Neural crest cell (in vitro differentiated cells): ENCODE measurements around the gene SRP72. TPM values are rescaled to one million over a fixed set of nuclear protein-coding genes. Genes with fewer than 3 reads are reported as not detected.
A peak's percentile ranks its signal among the peaks of the same experiment; 100 is the strongest.
"Not testable (repeated sequence)": the region's sequence is repeated elsewhere in the genome, so short reads cannot be mapped to it uniquely, and the experiment has no call there.

Experiments
- DNase-seq: peaks from one replicate; pipeline ENCODE4 v3.0.0; 2021; ENCODE audit warnings: low read depth, mixed read lengths, low spot score
- H3K27ac Mint-ChIP-seq: one replicate; pipeline ENCODE4 v1.8.0; 2021; ENCODE audit warnings: mild to moderate bottlenecking, mixed read lengths; ENCODE audit not compliant: unreplicated experiment
- H3K27me3 Mint-ChIP-seq: 2 replicates; pipeline ENCODE4 v1.8.0; 2021; ENCODE audit warnings: low read depth, mild to moderate bottlenecking, mixed read lengths
- H3K36me3 Mint-ChIP-seq: 2 replicates; pipeline ENCODE4 v1.8.0; 2021; ENCODE audit warnings: low read depth, mild to moderate bottlenecking, mixed read lengths
- H3K4me1 Mint-ChIP-seq: 2 replicates; pipeline ENCODE4 v1.8.0; 2021; ENCODE audit warnings: mixed read lengths
- H3K4me3 Mint-ChIP-seq: one replicate; pipeline ENCODE4 v1.8.0; 2021; ENCODE audit warnings: mild to moderate bottlenecking, mixed read lengths
- H3K9me3 Mint-ChIP-seq: 2 replicates; pipeline ENCODE4 v1.8.0; 2021; ENCODE audit warnings: mixed read lengths
- CTCF ChIP-seq: fragments of 200-600 bp; sonication (generic); conservative IDR thresholded peaks from 2 replicates; pipeline ENCODE4 v1.5.0; 2021; ENCODE audit warnings: antibody characterized with exemption, mild to moderate bottlenecking
- total RNA-seq: library from RNA; stranded (reverse); gene quantifications from 2 replicates; pipeline ENCODE4 v1.2.1, GENCODE V29; 2021

SRP72 gene
- total RNA-seq, 1 donor from 2014 or later, result 172 TPM

DNA sequence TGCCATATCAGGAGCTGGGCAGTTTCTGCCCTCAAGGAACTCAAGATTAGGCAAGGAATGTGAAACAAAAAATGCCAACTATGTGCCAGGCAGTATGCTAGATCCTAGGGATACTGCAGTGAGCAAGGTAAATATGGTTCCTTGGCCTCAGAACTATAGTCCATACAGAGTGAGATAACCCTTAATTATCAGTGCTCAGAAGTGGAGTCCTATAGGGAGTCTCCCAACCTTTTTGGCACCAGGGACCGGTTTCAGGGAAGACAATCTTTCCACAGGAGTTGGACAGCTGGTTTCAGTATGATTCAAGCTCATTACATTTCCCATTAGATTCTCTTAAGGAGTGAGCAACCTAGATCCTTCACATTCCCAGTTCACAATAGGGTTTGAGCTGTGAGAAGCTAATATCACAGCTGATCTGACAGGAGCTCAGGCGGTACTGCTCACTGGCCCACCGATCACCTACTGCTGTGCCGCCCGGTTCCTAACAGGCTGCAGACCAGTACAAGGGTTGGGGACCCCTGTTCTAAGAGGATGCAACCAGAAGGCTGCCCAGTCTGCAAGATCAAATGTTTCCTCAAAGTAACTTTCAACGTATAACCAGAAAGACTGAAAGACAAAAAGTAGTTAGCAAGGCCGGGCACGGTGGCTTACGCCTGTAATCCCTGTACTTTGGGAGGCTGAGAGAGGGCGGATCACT lies 1.7 kb upstream of the SRP72 start:
- Mint-ChIP-seq H3K4me3 (peak overlapping the region; percentile 97), H3K27me3 (no peaks in the 10 kb centered on the region), H3K36me3 (peaks cover 6% of the 10 kb centered on the region), H3K9me3 (no peaks in the 10 kb centered on the region), H3K4me1 (peaks cover 54% of the 10 kb centered on the region), H3K27ac (peak overlapping the region; percentile 91)
- no peak for TF ChIP-seq CTCF
- DNase-seq, result no peak

DNA sequence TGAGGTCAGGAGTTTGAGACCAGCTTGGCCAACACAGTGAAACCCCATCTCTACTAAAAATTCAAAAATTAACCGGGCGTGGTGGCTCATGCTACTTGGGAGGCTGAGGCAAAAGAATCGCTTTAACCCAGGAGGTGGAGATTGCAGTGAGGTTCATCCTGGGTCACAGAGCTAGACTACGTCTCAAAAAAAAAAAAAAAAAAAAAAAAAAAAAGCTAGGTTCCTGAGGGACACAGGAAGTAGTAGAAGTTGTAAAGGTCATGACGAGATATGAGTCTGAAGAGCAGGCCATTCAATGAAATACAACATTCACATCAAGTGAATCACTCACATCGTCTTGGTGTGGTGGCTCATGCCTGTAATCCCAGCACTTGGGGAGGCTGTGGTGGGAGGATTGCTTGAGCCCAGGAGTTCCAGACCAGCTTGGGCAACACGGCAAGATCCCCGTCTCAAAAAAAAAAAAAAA lies 1.1 kb upstream of the SRP72 start:
- not testable (repeated sequence) for H3K27me3 Mint-ChIP-seq, DNase-seq, H3K9me3 Mint-ChIP-seq, H3K36me3 Mint-ChIP-seq
- Mint-ChIP-seq H3K4me3 (peak overlapping the region; percentile 97), H3K27ac (peak overlapping the region; percentile 98), H3K4me1 (peaks cover 54% of the 10 kb centered on the region)

GRCh38 chr4:56466910-56467283 lies 520 bp upstream of the SRP72 start:
- peak overlapping the region; percentile 97 for H3K4me3 Mint-ChIP-seq
- DNase-seq, result no peak

DNA sequence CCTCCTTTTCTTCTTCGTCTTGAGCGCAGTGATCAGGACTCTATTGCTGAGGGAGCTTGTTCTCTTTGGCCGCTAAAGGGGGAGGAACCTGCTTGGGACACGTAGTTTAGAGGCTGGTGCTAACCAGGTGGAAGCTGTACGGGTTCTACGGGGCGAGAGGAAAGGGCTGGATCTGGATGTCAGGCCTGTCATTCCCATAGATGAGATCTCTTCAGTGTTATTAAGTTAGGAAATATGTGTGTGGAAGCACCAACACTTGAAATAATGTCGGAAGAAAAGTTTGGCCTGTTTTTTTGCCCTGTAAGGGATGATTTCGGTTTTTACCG lies 643 bp downstream of the SRP72 start:
- H3K4me3 Mint-ChIP-seq, result peak overlapping the region; percentile 97
- no peak for DNase-seq
- no peaks in the 10 kb centered on the region for H3K9me3 Mint-ChIP-seq
- H3K27ac Mint-ChIP-seq, result peak overlapping the region; percentile 98
- peaks cover 54% of the 10 kb centered on the region for H3K4me1 Mint-ChIP-seq
- no peaks in the 10 kb centered on the region for H3K27me3 Mint-ChIP-seq
- TF ChIP-seq CTCF, result no peak
- peaks cover 10% of the 10 kb centered on the region for H3K36me3 Mint-ChIP-seq

More at GRCh38 chr4:56466910-56467283, 520 bp upstream of the SRP72 start:
- Mint-ChIP-seq H3K36me3 (peaks cover 7% of the 10 kb centered on the region), H3K27ac (peak overlapping the region; percentile 98), H3K9me3 (no peaks in the 10 kb centered on the region), H3K27me3 (no peaks in the 10 kb centered on the region), H3K4me1 (peaks cover 54% of the 10 kb centered on the region)
- no peak for TF ChIP-seq CTCF

DNA sequence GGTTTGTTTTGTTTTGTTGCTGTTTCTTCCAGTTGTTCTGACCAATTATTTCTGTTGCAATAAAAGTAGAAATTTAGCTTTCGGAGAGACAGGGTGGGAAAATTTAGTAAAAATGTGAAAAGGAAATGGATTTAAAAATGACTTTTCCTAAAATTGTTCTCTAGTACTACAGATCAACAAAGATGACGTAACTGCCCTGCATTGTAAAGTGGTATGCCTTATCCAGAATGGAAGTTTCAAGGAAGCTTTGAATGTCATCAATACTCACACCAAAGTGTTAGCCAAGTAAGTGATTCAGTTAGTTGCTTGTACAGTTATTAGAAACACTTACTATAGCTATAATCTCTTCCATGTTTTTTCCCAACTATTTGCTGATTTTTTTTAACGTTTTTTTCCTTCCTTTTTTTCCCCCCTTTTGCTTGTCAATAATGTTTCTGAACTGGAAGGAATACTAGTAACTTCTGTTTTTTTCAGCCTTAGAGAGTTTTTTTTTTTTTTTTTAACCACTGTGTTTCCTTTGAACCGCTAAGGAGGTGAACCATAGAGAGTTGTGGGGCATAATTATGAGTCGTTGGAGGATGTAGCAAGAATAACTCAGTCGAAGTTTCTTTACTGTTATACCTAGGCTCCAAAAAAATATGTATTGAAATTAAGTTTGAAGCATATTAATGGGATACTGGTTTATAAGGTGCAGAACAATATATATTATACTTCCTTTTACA lies 2.2 kb downstream of the SRP72 start:
- Mint-ChIP-seq H3K4me1 (peaks cover 49% of the 10 kb centered on the region), H3K27me3 (no peaks in the 10 kb centered on the region), H3K4me3 (peak overlapping the region; percentile 97), H3K36me3 (peaks cover 17% of the 10 kb centered on the region), H3K27ac (peak overlapping the region; percentile 88), H3K9me3 (no peaks in the 10 kb centered on the region)
- no peak for DNase-seq
- TF ChIP-seq CTCF, result no peak

DNA sequence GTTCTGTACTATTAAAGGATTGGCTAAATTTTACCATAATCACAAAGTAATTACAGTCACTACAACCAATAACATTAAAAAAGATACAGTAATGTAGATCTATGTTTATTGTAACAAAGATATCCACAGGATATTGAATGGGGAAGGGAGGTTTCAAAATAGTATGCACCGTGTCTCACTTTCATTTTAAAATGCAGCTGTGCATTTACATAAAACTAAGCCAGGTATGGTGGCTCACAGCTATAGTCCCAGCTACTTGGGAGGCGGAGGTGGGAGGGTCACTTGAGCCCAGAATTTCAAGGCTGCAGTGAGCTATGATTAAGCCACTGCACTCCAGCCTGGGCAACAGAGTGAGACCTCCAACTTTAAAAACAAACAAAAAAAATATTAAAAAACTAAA lies 8.5 kb downstream of the SRP72 start:
- Mint-ChIP-seq H3K36me3 (peaks cover 22% of the 10 kb centered on the region), H3K9me3 (no peaks in the 10 kb centered on the region), H3K27ac (no peak overlapping the region), H3K4me1 (no peaks in the 10 kb centered on the region), H3K4me3 (no peak overlapping the region), H3K27me3 (no peaks in the 10 kb centered on the region)
- TF ChIP-seq CTCF, result no peak
- no peak for DNase-seq
